NCI-H2227 (cell line): ENCODE data around the gene SLC25A11.

Experiments used
- DNase-seq: peaks from one replicate; lab custom pipeline; 2025; ENCODE audit not compliant: unreplicated experiment; lab: John Stamatoyannopoulos, UW

The SLC25A11 gene

DNA sequence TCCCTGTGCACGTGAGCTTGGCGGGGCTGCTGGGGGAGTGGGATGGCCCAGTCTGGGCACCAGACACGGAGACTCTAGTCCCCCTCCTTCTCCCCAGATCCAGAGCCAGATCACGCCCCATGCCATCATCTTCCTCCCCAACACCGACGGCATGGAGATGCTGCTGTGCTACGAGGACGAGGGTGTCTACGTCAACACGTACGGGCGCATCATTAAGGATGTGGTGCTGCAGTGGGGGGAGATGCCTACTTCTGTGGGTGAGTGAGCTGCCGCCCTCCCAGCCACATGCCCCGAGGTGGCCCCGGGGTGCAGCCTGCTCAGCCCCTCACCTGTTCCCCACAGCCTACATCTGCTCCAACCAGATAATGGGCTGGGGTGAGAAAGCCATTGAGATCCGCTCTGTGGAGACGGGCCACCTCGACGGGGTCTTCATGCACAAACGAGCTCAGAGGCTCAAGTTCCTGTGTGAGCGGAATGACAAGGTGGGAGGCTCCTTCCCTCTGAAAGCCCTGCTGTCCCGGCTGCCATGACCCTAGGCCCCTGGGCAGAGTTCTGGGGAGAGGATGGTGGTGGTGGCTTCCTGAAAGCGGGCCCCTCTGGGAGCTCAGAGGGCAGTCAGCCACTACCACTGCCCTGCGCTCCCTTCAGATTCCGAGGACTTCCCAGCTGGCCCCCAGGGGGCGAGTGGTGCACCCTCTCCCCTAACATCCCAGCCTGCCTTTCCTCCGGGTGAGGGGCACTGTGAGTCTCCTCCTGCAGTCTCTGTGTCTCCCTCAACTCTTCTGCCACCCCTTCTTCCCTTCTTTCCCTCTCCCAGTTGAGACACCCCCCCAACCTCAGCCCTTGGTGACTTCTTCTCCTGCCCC lies 43.3 kb downstream of the SLC25A11 start:
- no peak for DNase-seq

DNA sequence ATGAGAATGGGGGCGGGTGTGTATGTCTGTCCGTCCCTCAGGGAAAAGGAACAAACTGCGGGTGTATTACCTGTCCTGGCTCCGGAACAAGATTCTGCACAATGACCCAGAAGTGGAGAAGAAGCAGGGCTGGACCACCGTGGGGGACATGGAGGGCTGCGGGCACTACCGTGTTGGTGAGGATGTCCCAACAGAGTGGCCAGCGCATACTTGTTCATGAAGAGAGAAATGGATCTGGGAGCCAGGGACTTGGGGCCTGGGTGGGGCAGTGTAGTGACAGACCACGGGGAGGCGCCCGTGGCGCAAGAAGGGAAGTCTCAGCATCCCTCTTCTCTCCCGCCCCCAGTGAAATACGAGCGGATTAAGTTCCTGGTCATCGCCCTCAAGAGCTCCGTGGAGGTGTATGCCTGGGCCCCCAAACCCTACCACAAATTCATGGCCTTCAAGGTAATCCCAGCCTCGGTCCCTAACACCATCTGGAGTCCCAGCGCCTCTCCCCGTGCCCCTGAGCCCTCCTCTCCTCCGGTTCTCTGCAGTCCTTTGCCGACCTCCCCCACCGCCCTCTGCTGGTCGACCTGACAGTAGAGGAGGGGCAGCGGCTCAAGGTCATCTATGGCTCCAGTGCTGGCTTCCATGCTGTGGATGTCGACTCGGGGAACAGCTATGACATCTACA lies 44.1 kb downstream of the SLC25A11 start:
- no peak for DNase-seq

GRCh38 chr17:4895121-4895520 lies 44.7 kb downstream of the SLC25A11 start:
- no peak for DNase-seq

DNA sequence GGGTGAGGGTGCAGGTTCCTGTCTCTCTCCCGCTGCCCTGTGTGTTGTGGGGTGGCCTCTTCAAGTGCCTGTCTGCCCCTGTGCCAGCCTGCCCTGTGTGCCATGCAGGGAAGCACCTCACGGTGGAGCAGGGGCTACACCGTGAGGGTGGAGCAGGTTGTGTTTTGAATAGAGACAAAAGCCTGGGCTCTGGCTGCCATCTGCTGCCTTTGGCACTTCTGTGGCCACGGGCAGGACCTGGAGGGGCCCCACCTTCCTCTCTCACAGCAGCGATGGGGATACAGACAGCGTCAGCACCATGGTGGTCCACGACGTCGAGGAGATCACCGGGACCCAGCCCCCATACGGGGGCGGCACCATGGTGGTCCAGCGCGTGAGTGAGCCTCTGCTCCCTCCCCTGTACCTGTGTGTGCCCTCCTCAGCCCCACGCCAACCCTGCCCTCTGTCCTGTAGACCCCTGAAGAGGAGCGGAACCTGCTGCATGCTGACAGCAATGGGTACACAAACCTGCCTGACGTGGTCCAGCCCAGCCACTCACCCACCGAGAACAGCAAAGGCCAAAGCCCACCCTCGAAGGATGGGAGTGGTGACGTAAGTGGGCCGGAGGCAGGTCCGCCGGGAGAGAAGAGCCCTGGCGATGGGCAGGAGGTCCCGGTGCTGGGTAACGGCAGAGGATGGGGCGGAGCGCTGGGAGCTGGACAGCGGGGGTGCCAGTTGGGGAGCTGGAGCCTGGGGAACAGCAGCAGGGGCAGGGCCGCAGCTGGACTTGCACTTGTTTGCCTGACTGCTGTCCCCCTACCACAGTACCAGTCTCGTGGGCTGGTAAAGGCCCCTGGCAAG lies 45.9 kb downstream of the SLC25A11 start:
- DNase-seq = no peak

- DNase-seq = no peak
Measured at GRCh38 chr17:4893272-4893671, 46.6 kb downstream of the SLC25A11 start.

- no peak for DNase-seq
Measured at GRCh38 chr17:4892499-4893221, 47.2 kb downstream of the SLC25A11 start.

- DNase-seq = no peak
Measured at GRCh38 chr17:4891411-4892410, 48.1 kb downstream of the SLC25A11 start.

DNA sequence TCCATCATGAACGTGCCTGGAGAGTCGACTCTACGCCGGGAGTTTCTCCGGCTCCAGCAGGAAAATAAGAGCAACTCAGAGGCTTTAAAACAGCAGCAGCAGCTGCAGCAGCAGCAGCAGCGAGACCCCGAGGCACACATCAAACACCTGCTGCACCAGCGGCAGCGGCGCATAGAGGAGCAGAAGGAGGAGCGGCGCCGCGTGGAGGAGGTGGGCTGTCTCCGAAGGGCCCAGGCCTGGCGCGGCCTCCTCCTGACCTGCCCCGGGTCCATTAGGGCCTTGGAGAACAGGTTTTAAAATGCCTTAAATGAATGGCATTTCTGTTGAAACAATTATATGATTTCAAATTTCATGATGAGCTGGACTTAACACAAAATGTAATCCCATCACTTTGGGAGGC lies 52.3 kb downstream of the SLC25A11 start:
- no peak for DNase-seq
